Hepatic stellate cell (primary cell): ENCODE measurements around the gene TMEM126A.

ENCODE experiments used
- DNase-seq: peaks from one replicate; pipeline ENCODE4 v3.0.0; 2011; ENCODE audit warnings: low spot score

TMEM126A gene

DNA sequence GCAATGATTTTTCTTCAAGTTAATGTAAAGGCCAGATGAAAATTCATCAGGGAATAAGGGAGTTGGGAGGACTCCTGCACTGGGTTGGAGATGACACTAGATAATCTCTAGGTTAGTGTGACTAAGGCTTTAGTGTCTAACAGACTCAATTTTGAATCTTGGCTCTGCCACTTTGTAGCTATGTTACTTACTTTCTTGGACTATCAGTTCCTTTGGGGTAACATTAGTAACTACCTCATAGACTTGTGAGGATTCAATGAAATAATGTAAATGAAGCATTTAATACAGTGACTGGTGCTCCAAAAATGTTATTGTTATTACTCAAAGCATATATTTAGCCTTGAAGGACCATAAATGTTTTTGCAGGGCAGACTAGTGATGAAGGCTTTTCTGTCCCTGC is 47.8 kb downstream of the TMEM126A start:
- no peak for DNase-seq

DNA sequence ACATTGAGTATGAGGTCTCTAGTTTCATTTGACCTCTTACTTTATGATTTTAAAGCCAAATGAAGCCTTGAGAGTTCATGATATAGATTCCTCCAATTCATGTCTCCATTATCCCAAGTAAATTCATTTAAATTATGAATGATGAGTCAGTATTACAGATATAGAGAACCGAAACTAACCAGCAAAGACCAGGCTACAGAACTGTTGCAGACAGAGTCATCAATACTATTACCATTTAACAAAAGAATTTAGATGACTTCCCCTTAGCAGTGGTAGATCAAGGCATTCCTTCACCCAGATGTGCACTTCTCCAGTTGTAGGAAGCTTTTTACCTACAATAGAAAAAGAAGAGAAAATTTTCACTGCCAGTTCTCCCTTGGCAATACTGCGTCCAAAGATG is 50.0 kb downstream of the TMEM126A start:
- DNase-seq, result no peak

DNA sequence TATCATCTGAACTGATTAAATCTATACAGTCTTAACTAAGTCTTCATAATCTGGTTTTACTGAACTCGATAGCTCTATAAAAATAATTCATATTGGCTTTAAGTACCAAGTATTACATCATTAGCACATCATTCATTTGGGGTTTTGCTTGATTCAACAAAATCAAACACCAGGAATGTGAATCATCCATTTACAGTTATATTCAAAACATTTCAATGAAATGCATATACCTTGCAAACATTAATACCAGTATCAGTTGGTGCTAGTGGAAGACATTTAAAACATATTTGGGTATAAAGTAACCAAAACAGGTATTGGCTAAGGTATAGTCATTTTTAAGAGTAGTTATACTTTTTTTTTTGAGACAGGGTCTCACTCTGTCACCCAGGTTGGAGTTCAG is 50.4 kb downstream of the TMEM126A start:
- no peak for DNase-seq

DNA sequence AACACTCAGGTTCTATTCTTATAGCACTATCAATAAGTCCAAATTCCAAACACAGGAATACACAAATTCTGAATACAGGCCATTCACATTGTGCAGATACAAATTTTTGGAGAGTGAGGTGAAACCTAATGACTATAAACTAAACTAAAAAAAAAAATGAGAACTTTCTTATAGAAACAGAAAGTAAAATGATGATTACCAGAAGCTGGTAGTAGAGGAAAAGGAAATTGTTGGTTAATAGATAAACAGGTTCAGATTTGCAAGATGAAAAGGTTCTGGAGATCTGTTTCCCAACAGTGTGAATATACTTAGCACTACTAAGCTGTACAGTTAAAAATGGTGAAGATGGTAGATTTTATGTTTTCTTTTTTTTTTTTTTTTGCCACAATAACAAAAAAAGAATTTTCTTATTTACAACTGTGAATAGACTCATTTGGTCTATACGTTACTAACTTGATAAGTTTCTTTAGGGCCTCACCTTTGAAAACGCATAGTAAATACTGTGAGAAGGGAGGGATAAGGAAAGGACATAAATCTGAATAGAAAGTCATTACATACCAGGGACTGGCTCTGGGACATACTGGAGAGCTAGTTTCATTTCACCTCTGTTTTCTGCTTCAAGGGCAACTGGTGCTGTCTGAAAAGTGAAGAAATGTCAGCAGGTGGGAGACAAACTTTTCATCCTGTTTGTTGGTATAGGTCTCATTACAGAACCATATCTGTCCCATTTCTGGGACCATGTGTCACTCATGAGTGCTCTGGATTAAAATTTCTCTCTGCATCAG is 52.4 kb downstream of the TMEM126A start:
- DNase-seq, result no peak

DNA sequence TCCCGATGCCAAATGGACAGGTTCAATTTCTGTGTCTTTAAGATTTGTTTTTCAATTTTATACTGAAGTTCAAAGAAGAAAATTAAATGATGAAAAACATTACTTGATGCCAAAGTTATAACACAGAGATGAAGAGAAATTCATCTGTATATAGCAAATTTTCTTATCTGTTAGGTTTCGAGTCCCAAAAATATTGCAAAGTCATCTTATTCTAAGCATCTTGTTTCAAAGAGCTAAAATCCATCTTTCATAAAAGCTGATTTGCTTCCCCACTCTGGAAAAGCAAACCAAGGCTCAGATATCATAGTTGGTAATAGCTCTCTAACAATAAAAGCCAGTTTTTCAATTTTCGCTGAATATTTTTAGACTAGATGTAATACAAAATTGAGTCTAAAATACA is 57.2 kb downstream of the TMEM126A start:
- DNase-seq, result no peak

DNA sequence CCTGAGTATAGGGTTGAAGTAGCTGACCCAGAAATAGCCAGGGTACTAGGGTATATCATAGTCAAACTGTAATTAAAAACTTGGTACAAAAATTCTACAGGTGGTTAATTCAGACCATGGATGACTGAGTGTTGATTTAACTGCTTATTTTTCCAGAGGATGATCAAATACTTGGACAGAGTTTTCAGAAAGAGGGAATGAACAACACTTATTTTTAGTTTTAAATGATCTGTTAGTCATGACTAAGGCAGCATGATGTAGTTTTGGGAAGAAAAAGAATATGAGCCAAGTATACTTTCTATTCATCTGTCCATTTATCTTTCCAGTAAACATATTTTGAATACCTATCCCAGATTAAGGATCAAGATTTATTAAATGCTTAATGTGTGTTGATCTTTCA is 58.0 kb downstream of the TMEM126A start:
- no peak for DNase-seq
